Measurements from ENCODE around the gene USH1G. TPM values are rescaled to one million over a fixed set of nuclear protein-coding genes. Genes with fewer than 3 reads are reported as not detected.
A peak's percentile ranks its signal among the peaks of the same experiment; 100 is the strongest.

Gene USH1G
- total RNA-seq, 1 experiment from 2014 or later: 2.7 TPM

DNA sequence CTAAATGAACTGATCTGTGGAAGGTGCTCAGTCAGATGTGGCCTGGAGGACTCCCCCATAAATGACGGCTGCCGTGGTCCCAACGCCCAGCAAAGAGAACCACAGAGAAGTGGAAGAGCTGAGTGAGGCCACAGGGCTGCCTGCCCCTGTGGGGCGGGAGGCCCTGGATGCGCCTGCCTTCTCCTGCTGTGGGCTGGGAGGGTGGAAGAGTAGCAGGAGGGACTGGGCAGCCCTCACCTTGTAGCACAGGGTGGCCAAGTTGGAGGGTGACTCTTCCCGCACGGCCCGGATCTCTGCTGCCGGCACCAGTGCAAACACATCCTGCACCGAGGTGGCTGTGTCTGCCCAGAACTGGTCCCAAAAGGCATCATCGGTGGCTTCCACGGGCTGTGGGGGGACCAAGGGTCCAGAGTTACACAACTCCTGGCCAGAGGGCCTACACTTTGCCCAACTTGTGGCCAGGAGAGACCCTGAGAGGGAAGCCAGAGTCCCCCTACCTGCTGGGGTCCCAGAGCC is 41.2 kb upstream of the USH1G start:
- no CpG with 5 or more reads among the region's 12 CpGs for WGBS (ENCODE audit: extremely low coverage, insufficient read length, low lambda C conversion rate)
- Histone ChIP-seq H4K5ac (ENCODE audit: insufficient read length, low read depth, low read length) (no peak overlapping the region), H3K27me3 (ENCODE audit: insufficient read depth, low read length) (no peaks in the 10 kb centered on the region), H3K79me1 (ENCODE audit: insufficient read depth, low read depth, low read length, poor library complexity, severe bottlenecking) (no peaks in the 10 kb centered on the region), H2AK5ac (ENCODE audit: insufficient read length, low read length) (no peak overlapping the region), H3K23ac (ENCODE audit: insufficient read length, low read depth, low read length) (no peak overlapping the region), H2BK12ac (ENCODE audit: insufficient read length, low read depth, low read length) (no peak overlapping the region), H4K8ac (replicated peaks; ENCODE audit: insufficient read length, low read depth, low read length) (no peak overlapping the region), H3K4ac (ENCODE audit: low read depth, low read length) (no peak overlapping the region), H3K79me2 (ENCODE audit: insufficient read depth, low read length) (no peaks in the 10 kb centered on the region), H4K91ac (ENCODE audit: insufficient read length, low read depth, low read length) (no peak overlapping the region), H3K14ac (ENCODE audit: insufficient read depth, low read length) (no peak overlapping the region), H3K9ac (ENCODE audit: extremely low read depth, insufficient read length, low read length) (no peak overlapping the region), H2AFZ (ENCODE audit: low read length) (no peak overlapping the region), H2BK5ac (ENCODE audit: insufficient read length, low read length) (no peak overlapping the region), H3K4me1 (ENCODE audit: insufficient read depth, low read length) (no peaks in the 10 kb centered on the region; the same call in 1 of the 2 replicates), H3K9me3 (ENCODE audit: control insufficient read depth, low read depth, low read length) (no peaks in the 10 kb centered on the region), H2BK20ac (ENCODE audit: low read depth, low read length, poor library complexity, severe bottlenecking) (no peak overlapping the region), H2BK120ac (ENCODE audit: low read depth, low read length, poor library complexity, severe bottlenecking) (no peak overlapping the region), H3T11ph (ENCODE audit: low read length) (no peak overlapping the region), H3K56ac (ENCODE audit: insufficient read length, low read depth, low read length) (no peak overlapping the region), H4K20me1 (ENCODE audit: control insufficient read depth, insufficient read depth, insufficient read length) (peaks cover 3% of the 10 kb centered on the region), H3K23me2 (ENCODE audit: insufficient read length, low read depth, low read length, poor library complexity, severe bottlenecking) (no peaks in the 10 kb centered on the region), H3K18ac (ENCODE audit: insufficient read length, low read depth, low read length) (no peak overlapping the region), H3K4me2 (ENCODE audit: insufficient read depth, insufficient read length, low read length) (no peak overlapping the region), H3K27ac (ENCODE audit: insufficient read length, low read depth, low read length) (no peak overlapping the region), H2BK15ac (ENCODE audit: low read depth, low read length) (no peak overlapping the region)
- peak; percentile 22 for DNase-seq
- H3K27me3 Mint-ChIP-seq (ENCODE audit: low read depth): peaks cover 24% of the 10 kb centered on the region
- no peak overlapping the region for H3K4me3 Mint-ChIP-seq
- peaks cover 0 to 2% (median 0%) of the 10 kb centered on the region in 3 experiments; a peak in 1 of 7 replicates for H3K36me3 Mint-ChIP-seq (ENCODE audit: insufficient read depth in 1 of 3, low read depth in 3 of 3)
- peaks cover 13 to 19% of the 10 kb centered on the region in 2 experiments for H3K4me1 Mint-ChIP-seq
- no peak overlapping the region; a peak in 1 of 7 replicates for H3K27ac Mint-ChIP-seq
- H3K9me3 Mint-ChIP-seq: peaks cover 0 to 2% of the 10 kb centered on the region in 2 experiments; a peak in 1 of 5 replicates
- TF ChIP-seq, protein P1, sequence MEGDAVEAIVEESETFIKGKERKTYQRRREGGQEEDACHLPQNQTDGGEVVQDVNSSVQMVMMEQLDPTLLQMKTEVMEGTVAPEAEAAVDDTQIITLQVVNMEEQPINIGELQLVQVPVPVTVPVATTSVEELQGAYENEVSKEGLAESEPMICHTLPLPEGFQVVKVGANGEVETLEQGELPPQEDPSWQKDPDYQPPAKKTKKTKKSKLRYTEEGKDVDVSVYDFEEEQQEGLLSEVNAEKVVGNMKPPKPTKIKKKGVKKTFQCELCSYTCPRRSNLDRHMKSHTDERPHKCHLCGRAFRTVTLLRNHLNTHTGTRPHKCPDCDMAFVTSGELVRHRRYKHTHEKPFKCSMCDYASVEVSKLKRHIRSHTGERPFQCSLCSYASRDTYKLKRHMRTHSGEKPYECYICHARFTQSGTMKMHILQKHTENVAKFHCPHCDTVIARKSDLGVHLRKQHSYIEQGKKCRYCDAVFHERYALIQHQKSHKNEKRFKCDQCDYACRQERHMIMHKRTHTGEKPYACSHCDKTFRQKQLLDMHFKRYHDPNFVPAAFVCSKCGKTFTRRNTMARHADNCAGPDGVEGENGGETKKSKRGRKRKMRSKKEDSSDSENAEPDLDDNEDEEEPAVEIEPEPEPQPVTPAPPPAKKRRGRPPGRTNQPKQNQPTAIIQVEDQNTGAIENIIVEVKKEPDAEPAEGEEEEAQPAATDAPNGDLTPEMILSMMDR (conservative IDR thresholded peaks at IDR 0.05): no peak

All from H9 (cell line).